IMR-90 (cell line): ENCODE results near the gene CFAP43.

Experiments
- MAFK ChIP-seq: IDR thresholded peaks from 2 replicates; pipeline ENCODE4 v1.6.1; 2012; ENCODE audit warnings: low read depth, low read length, improper control_type of control experiment
- POLR2A ChIP-seq: IDR thresholded peaks from 2 replicates; pipeline ENCODE4 v1.6.1; 2012; ENCODE audit warnings: mild to moderate bottlenecking, low read depth, low read length
- SMC3 ChIP-seq: fragments of 150-350 bp; IDR thresholded peaks from 2 replicates; pipeline ENCODE4 v1.6.1; 2016; ENCODE audit warnings: low read depth, mild to moderate bottlenecking, antibody characterized with exemption, low read length, moderate library complexity
- TF ChIP-seq, protein P1 (sequence below): conservative IDR thresholded peaks from 2 replicates; pipeline ENCODE4 v1.5.1; 2012; ENCODE audit warnings: mild to moderate bottlenecking, low read depth, low read length, improper control_type of control experiment
- TF ChIP-seq, protein P2 (sequence below): fragments of 150-350 bp; IDR thresholded peaks from 2 replicates; pipeline ENCODE4 v1.6.1; 2017; ENCODE audit warnings: mild to moderate bottlenecking, antibody characterized with exemption, low read length, low read depth

DNA sequence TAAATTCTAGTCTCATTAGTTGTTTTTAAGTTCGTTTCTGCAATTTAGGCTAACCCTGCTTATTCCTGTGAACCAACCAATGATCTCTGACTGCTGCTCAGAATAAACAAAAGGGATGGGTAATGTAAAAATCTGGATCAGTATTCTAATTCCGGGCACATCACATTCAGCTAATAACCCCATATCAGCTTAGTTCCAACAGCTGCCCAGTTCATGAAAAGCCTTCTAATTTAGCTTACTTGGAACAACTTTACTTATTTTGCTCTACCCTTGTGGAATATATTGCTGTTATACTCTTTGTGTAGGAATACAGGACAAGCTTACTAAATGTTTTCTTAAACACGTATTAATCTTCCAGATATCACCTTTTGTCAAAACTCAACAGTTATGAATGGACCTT is 3.6 kb upstream of the CFAP43 start:
- TF ChIP-seq, protein P1, sequence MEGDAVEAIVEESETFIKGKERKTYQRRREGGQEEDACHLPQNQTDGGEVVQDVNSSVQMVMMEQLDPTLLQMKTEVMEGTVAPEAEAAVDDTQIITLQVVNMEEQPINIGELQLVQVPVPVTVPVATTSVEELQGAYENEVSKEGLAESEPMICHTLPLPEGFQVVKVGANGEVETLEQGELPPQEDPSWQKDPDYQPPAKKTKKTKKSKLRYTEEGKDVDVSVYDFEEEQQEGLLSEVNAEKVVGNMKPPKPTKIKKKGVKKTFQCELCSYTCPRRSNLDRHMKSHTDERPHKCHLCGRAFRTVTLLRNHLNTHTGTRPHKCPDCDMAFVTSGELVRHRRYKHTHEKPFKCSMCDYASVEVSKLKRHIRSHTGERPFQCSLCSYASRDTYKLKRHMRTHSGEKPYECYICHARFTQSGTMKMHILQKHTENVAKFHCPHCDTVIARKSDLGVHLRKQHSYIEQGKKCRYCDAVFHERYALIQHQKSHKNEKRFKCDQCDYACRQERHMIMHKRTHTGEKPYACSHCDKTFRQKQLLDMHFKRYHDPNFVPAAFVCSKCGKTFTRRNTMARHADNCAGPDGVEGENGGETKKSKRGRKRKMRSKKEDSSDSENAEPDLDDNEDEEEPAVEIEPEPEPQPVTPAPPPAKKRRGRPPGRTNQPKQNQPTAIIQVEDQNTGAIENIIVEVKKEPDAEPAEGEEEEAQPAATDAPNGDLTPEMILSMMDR: no peak
- TF ChIP-seq, protein P2, sequence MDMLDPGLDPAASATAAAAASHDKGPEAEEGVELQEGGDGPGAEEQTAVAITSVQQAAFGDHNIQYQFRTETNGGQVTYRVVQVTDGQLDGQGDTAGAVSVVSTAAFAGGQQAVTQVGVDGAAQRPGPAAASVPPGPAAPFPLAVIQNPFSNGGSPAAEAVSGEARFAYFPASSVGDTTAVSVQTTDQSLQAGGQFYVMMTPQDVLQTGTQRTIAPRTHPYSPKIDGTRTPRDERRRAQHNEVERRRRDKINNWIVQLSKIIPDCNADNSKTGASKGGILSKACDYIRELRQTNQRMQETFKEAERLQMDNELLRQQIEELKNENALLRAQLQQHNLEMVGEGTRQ: no peak
- TF ChIP-seq POLR2A (no peak), MAFK (no peak), SMC3 (no peak)
